ENCODE data around the gene DYNC1H1.
A peak's percentile ranks its signal among the peaks of the same experiment; 100 is the strongest.

The DYNC1H1 gene

DNA sequence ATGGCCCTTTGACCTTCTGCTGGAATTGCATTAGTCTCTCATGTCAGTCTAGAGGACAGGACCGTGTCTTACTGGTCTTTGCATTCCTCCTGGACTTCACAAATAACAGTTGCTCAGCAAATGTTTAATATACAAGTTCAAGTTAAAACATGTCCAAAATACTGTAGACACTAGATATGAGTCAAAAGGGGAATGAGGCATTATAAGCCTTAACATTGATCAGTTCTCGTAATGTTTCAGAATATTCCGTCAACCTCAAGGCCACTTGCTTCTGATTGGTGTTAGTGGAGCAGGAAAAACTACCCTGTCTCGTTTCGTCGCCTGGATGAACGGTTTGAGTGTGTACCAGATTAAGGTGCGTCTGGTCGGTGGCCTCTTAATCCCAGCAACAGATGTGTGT lies 62.6 kb downstream of the DYNC1H1 start:
- no peak overlapping the region for H3K4me3 ChIP-seq (ENCODE audit: low read depth, low read length)
- in situ Hi-C loops (cut with HindIII; ENCODE audit: low sequenced_read_pairs): no loop called here
- no peak for DNase-seq (ENCODE audit: low read depth, low spot score)
- TF ChIP-seq, protein P1, sequence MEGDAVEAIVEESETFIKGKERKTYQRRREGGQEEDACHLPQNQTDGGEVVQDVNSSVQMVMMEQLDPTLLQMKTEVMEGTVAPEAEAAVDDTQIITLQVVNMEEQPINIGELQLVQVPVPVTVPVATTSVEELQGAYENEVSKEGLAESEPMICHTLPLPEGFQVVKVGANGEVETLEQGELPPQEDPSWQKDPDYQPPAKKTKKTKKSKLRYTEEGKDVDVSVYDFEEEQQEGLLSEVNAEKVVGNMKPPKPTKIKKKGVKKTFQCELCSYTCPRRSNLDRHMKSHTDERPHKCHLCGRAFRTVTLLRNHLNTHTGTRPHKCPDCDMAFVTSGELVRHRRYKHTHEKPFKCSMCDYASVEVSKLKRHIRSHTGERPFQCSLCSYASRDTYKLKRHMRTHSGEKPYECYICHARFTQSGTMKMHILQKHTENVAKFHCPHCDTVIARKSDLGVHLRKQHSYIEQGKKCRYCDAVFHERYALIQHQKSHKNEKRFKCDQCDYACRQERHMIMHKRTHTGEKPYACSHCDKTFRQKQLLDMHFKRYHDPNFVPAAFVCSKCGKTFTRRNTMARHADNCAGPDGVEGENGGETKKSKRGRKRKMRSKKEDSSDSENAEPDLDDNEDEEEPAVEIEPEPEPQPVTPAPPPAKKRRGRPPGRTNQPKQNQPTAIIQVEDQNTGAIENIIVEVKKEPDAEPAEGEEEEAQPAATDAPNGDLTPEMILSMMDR (IDR thresholded peaks at IDR 0.05; ENCODE audit: low read depth, low read length): no peak

DNA sequence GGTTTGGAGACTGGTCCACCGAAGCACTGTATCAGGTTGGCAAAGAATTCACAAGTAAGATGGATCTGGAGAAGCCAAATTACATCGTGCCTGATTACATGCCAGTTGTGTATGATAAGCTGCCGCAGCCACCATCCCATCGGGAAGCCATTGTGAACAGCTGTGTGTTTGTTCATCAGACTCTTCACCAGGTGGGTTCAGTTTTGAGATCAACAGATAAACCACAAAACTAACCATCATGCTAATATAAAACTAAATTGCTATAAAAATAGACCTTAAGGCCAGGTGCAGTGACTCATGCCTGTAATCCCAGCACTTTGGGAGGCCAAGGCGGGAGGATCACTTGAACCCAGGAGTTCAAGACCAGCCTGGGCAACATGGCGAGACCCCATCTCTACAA lies 63.6 kb downstream of the DYNC1H1 start:
- TF ChIP-seq, protein P1 (IDR thresholded peaks at IDR 0.05; ENCODE audit: low read depth, low read length): no peak
- no peak for DNase-seq (ENCODE audit: low read depth, low spot score)
- in situ Hi-C loops (cut with HindIII; ENCODE audit: low sequenced_read_pairs): no loop called here
- no peak overlapping the region for H3K4me3 ChIP-seq (ENCODE audit: low read depth, low read length)

DNA sequence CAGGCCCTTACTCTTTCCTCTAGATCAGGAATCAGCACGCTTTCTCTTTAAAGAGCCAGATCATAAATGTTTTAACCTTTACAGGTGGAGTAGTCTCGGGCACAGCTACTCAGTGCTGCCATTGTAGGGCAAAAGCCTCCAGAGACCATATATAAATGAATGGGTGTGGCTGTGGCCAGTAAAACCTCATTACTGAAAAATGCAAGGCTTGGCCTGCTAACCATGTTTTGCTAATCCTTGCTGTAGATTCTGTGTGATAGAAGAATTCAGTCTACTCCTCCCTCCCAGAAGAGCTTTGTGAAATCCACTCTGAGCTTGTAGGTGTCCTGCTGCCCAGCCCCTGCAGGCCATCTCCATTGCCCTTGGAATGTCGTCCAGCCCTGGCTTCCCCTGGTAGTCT lies 64.4 kb downstream of the DYNC1H1 start:
- no peak overlapping the region for H3K4me3 ChIP-seq (ENCODE audit: low read depth, low read length)
- TF ChIP-seq, protein P1 (IDR thresholded peaks at IDR 0.05; ENCODE audit: low read depth, low read length): no peak
- peak; percentile 83 for DNase-seq (ENCODE audit: low read depth, low spot score)
- in situ Hi-C loops (cut with HindIII; ENCODE audit: low sequenced_read_pairs): no loop called here

DNA sequence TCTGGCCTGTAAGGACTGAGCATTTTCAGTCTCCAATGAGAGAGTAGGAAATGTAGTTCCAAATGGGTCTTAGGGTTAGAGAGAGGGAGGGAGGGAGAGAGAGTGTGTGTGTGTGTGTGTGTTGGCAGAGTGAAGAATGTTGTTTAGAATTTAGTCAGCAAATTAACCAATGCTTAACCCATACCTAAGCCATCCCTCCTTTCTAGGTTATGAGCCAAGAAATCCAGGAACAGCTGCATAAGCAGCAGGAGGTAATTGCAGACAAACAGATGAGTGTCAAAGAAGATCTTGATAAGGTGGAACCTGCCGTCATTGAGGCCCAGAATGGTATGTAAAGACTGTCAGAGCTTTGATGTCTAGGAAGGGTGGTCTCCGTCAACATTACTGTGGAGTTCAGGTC lies 65.6 kb downstream of the DYNC1H1 start:
- TF ChIP-seq, protein P1 (IDR thresholded peaks at IDR 0.05; ENCODE audit: low read depth, low read length): no peak
- DNase-seq (ENCODE audit: low read depth, low spot score): peak; percentile 90
- no peak overlapping the region for H3K4me3 ChIP-seq (ENCODE audit: low read depth, low read length)
- in situ Hi-C loops (cut with HindIII; ENCODE audit: low sequenced_read_pairs): no loop called here

DNA sequence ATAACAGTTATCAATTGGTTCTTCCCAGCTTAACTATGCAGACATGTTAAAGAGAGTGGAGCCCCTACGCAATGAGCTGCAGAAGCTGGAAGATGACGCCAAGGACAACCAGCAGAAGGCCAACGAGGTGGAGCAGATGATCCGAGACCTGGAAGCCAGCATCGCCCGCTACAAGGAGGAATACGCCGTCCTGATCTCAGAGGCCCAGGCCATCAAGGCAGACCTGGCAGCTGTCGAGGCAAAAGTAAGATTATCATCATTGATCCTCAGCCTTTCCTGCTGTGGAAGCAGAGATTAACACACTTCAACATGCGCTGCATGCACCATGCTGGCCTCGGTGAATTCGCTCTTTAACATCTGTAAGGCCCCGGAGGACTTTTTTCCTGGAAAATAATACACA lies 68.9 kb downstream of the DYNC1H1 start:
- TF ChIP-seq, protein P1 (IDR thresholded peaks at IDR 0.05; ENCODE audit: low read depth, low read length): no peak
- in situ Hi-C loops (cut with HindIII; ENCODE audit: low sequenced_read_pairs): no loop called here
- H3K4me3 ChIP-seq (ENCODE audit: low read depth, low read length): no peak overlapping the region
- DNase-seq (ENCODE audit: low read depth, low spot score): no peak

DNA sequence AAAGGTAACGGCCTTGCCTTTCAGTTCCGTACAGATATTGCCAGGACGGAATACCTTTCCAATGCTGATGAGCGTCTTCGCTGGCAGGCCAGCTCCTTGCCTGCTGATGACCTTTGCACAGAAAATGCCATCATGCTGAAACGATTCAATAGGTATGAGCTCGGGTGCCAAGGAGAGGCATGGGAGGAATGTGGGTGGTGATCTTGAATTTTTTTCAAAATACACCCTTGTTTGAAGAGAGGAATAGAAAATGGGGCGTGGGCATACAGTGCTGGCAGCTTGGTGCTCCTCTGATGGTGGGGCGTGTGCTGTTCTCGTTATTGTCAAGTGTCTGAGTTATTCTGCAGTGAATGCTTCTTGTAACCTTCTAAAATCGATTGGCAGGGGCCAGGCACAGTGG lies 69.9 kb downstream of the DYNC1H1 start:
- in situ Hi-C loops (cut with HindIII; ENCODE audit: low sequenced_read_pairs): no loop called here
- TF ChIP-seq, protein P1 (IDR thresholded peaks at IDR 0.05; ENCODE audit: low read depth, low read length): no peak
- DNase-seq (ENCODE audit: low read depth, low spot score): no peak
- H3K4me3 ChIP-seq (ENCODE audit: low read depth, low read length): no peak overlapping the region

DNA sequence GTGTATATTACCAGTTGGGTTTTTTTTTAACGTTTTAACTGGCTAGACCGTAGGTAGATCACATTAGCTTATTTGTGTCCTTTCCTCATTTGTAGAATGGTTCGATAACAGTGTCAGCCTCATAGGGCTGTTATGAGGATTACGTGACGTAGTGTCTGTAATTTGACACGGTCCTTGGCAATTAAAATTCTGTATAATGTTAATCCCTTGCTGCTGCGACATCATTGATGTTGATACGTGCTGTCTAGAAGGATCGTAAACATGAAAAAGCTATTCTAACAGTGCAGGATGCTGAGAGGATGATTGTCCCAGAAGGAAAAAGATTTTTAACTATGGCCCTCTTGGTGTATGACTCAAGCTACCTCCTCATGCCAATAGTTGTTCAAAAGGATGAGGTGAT lies 71.5 kb downstream of the DYNC1H1 start:
- H3K4me3 ChIP-seq (ENCODE audit: low read depth, low read length): no peak overlapping the region

More for the DNA sequence above, 71.5 kb downstream of the DYNC1H1 start:
- no peak for DNase-seq (ENCODE audit: low read depth, low spot score)
- TF ChIP-seq, protein P1 (IDR thresholded peaks at IDR 0.05; ENCODE audit: low read depth, low read length): no peak
- in situ Hi-C loops (cut with HindIII; ENCODE audit: low sequenced_read_pairs): no loop called here

All from astrocyte of the spinal cord (primary cell).